ENCODE measurements around the gene DUOXA1.
"Not testable (repeated sequence)": the region's sequence is repeated elsewhere in the genome, so short reads cannot be mapped to it uniquely, and the experiment has no call there.

The DUOXA1 gene

DNA sequence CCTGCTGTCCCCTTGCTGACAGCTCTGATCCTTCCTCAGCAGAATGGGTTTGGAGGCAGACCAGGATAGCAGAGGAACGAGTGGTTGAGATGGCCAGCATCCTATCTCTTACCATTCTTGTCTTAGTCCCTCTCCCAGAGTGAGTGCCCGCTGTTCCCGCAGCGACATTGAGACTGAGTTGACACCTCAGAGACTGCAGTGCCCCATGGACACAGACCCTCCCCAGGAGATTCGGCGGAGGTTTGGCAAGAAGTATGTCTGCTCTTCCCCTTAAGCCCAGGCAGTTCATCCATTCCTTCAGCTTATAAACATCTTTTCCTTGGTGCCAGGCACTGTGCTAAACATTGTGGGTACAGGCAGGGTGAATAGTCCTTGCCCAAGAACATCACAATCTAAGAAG is 21.3 kb upstream of the DUOXA1 start:
- FAIRE-seq: no peak

DNA sequence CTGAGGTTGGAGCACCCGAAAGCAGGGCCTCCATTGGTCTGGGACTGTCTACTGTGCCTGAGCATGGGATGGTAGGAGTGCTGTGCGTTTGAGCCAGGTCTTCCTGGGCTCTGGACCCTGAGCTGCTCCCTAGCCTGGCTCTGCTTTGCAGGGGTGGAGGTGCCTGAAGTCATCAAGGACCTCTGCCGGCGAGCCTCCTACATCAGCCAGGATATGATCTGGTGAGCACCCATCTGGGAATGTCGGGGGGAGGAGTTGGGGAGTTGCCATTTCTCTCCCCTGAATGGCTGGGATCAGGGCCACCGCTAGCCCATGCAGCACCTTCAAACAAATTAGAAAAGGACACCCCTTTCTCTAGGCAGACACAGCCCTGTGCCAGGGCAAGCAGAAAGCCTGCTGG is 20.8 kb upstream of the DUOXA1 start:
- no peak for FAIRE-seq

- no peak for FAIRE-seq
Observed at GRCh38 chr15:45149060-45149459, 19.4 kb upstream of the DUOXA1 start.

DNA sequence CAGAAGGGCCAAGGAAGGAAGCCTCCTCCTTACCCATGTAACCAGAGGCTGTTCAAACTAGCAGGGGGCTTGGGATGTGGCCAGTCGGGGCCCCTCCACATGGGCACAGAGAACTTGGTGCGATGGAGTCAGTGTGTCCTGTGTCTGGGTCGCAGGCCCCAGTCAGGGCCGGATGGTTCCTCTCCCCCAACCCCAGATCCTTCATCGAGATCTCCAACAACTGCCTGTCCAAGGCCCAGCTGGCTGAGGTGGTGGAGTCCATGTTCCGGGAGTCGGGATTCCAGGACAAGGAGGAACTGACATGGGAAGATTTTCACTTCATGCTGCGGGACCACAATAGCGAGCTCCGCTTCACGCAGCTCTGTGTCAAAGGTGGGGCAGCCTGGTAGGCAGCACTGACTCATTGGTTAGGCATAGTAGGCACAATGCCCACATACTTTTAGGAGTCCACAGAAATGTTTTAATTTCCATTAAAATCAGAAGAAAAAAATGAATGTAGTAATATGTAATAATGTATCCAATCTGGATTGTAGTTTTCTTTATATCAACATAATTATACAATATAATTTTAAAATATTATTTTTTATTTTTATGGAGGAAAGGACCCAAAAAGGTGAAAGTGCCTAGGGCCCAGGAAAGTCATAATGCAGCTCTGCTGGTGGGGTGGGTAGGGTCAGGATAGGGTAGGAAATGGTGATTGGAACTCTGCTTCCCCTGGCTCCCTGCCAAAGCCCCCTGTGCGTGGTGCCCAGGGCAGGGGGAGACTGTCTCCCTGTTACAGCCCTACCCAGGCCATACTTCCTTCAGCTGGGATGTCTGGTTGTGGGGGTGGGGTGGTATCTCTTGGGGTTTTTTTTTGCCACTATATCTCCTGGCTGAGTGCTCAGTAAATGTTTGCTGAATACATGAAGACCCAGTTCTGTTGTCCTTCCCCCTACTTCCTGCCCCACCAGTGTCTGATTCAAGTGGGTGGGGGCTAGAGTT is 18.7 kb upstream of the DUOXA1 start:
- no peak for FAIRE-seq

- no peak for FAIRE-seq
Observed at GRCh38 chr15:45147606-45148005, 17.9 kb upstream of the DUOXA1 start.

GRCh38 chr15:45146405-45146804 is 16.7 kb upstream of the DUOXA1 start:
- FAIRE-seq: no peak

DNA sequence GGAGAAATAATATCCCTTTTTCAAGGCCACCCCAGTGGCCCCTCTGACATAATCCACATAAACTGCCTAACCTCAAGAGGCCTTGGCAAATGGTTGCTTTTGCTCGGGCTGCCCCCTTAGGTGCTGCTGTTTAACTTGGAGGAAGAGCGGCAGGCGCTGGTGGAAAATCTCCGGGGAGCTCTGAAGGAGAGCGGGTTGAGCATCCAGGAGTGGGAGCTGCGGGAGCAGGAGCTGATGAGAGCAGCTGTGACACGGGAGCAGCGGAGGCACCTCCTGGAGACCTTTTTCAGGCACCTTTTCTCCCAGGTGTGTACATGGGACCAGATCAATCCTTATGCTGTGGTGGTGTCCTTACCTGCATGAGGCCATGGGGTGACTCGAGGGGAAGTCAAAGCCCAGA is 15.1 kb upstream of the DUOXA1 start:
- FAIRE-seq: no peak

DNA sequence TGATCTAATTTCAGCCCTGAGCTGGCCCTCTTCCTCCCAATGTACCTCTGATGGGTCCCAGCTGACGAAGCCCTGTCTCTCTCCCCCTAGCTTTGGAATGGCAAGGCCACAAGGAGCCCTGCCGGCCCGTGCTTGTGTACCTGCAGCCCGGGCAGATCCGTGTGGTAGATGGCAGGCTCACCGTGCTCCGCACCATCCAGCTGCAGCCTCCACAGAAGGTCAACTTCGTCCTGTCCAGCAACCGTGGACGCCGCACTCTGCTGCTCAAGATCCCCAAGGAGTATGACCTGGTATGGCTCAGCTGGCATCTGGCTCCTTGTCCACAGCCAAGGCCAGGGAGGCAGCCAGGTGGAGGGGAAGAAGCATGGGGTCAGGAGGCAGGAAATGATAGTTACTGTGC is 14.3 kb upstream of the DUOXA1 start:
- FAIRE-seq: no peak

- no peak for FAIRE-seq
Observed at GRCh38 chr15:45143056-45143455, 13.4 kb upstream of the DUOXA1 start.

- FAIRE-seq: no peak
Observed at GRCh38 chr15:45141386-45141785, 11.7 kb upstream of the DUOXA1 start.

DNA sequence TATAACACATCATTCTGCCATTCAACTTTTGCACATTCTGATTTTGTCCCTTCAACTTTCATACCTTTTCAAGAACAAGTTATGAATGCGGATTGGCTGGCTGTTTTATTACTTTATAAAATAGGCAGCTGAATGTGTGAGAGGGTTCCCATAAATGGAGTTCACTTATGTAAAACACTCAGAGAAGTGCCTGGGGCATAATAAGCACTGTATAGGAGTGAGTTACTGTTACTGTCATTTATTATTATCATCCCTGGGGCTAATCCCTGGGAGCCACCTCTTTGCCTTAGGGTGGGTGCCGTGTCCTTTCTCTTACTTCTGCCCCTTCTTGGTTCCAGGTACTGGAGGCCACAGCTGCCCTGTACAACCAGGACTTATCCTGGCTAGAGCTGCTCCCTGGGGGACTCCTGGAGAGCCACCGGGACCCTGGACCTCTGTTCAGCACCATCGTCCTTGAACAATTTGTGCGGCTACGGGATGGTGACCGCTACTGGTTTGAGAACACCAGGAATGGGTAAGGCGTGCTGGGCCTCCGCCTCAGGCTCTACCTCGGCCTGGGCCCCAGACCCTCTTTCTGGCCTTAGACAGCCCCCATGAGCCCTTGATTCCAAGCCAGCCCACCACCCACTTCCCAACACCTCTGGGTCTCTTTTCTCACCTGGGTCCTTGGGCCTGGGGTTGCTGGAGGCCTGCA is 11.0 kb upstream of the DUOXA1 start:
- FAIRE-seq: no peak

- FAIRE-seq: no peak
Observed at GRCh38 chr15:45139770-45140169, 10.1 kb upstream of the DUOXA1 start.

- no peak for FAIRE-seq
Observed at GRCh38 chr15:45138814-45139765, 9.4 kb upstream of the DUOXA1 start.

GRCh38 chr15:45137703-45138102 is 8.0 kb upstream of the DUOXA1 start:
- FAIRE-seq: no peak

DNA sequence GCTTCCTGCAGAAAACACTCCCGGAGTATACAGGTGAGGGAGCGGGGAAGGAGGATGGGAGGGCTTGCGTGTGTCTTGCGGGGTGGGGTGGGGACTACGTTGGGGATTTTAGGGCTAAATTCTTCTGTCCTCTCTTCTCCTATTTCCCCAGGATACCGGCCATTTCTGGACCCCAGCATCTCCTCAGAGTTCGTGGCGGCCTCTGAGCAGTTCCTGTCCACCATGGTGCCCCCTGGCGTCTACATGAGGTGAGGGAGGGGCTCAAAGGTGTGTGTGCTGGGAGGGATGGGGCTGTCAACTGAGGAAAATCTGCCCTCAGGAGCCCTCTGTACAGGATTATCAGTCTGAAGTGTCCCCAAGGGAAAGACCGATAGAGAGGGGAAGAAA is 6.7 kb upstream of the DUOXA1 start:
- FAIRE-seq: no peak

- FAIRE-seq: not testable (repeated sequence)
Observed at GRCh38 chr15:45135705-45136377, 6.2 kb upstream of the DUOXA1 start.

DNA sequence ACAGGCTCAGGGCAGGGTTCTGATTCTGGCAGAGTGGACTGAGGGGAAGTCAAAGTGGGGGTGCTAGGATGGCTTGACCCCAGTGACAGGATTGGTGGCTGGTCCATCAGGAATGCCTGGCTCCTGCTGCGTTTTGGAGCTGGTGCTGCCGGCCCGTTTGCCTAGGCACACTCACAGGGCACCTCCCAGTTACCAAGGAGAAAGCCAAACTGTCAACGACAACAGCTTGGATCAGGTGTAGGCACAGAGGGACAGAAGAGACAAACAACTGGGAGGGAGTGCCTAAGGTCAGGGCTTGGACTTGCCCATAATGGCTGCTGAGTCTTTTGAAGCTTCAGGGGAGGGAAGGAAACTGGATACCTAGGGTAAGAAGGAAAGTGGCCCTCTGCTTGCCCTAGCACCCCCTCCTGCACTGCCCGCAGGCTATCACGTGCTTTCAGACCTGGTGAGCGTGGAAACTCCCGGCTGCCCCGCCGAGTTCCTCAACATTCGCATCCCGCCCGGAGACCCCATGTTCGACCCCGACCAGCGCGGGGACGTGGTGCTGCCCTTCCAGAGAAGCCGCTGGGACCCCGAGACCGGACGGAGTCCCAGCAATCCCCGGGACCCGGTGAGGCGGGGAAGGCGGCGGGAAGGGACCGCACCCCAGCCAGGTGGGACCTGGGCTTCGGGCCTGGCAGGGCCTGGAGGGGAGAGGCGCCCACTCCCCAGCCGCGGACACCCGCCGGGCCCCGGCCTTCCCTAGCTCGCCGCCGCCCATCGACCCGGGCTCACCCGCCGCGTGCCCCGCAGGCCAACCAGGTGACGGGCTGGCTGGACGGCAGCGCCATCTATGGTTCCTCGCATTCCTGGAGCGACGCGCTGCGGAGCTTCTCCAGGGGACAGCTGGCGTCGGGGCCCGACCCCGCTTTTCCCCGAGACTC is 5.3 kb upstream of the DUOXA1 start:
- FAIRE-seq: no peak

- no peak for FAIRE-seq
Observed at GRCh38 chr15:45134046-45134445, 4.4 kb upstream of the DUOXA1 start.

DNA sequence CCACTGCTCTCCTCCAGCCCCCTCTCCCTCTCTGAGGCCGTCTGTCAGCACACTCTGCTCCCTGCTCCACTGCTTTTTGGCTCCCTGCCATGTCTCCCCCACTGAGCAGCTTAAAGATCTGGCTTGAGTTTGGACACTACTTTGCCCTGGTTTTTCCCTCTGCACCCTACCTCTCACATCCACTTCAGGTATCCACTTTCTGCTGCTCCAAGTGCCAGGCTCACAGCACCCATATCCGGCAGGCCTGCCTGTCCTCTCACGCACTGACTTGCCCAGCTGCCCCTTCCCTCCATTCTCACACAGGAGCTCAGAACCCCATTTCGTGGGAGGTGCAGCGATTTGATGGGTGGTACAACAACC is 3.9 kb upstream of the DUOXA1 start:
- no peak for FAIRE-seq

DNA sequence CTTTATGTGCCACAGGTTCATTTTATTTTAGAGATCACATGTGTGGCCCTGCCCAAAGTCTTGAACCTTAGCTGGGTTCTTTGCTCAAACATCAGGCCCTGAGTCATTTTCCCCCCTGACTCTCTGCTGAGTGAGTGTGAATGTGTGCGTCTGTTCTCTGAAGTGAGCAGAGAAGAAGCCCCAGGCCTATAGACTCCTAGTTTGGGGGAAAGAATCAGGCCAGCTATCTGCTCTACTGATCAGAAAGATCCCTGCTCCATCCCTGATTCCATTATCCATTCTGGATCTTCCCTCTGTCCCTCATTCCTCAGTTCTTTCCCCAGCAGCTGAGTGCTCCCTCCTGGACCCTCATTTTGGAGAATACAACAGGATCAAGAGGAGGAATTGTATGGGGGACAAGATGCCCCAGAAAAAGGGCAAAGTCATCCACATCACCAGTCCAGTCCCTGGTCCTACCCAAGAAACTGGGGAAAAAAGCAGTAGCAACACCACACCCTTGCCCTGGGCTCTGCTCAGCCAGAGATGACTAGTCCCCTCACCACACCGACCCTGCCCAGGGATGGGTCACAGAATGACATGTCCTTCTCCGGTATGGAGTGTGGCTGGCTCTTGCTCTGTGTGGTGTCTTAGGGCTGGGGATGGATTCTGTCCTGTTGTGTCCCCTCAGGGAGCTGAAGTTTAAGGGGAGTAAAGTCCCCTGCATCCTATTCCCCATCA is 3.3 kb upstream of the DUOXA1 start:
- no peak for FAIRE-seq

DNA sequence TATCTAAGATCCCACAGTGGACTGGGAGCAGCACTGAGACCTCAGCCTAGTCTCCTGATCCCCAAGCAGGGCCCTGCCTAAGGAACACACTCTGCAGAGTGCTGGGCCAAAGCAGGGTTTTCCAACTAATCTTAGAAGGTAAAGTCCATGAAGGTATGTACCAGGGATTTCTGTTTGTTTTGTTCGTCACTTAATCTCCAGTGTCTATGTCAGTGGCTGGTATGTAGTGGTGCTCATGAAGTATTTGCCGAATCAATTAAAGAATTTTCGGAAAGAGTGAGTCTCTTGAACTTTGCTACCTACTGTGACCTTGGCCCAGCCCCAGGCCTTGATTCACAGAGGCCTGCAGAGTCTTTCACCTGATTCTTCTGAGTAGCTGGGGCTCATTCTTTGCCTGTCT is 1.8 kb upstream of the DUOXA1 start:
- FAIRE-seq: no peak

Measured in endometrium (tissue), 2 donors.